Mesenchymal stem cell (in vitro differentiated cells and primary cell): Measurements from ENCODE around the gene MCUB.
A peak's percentile ranks its signal among the peaks of the same experiment; 100 is the strongest.
"Not testable (repeated sequence)": the region's sequence is repeated elsewhere in the genome, so short reads cannot be mapped to it uniquely, and the experiment has no call there.

ENCODE experiments used
- DNase-seq: peaks from one replicate; pipeline ENCODE4 v3.0.0-alpha.2; 2013
- H2AFZ ChIP-seq: one replicate; pipeline ENCODE4 v1.6.1; 2013; ENCODE audit warnings: low read depth, mild to moderate bottlenecking, control low read depth, inconsistent platforms, low read length, moderate library complexity
- H2AK5ac ChIP-seq: 2 replicates; pipeline ENCODE4 v1.6.1; 2013; ENCODE audit warnings: low read length, moderate library complexity, mild to moderate bottlenecking, inconsistent platforms; ENCODE audit not compliant: severe bottlenecking
- H2BK120ac ChIP-seq: one replicate; pipeline ENCODE4 v1.6.1; 2013; ENCODE audit warnings: low read depth, mild to moderate bottlenecking, inconsistent platforms, low read length, moderate library complexity
- H2BK12ac ChIP-seq, 2 experiments: one replicate each; pipeline ENCODE4 v1.6.1; 2013; ENCODE audit warnings: inconsistent platforms in 2 of 2, low read length in 2 of 2, mild to moderate bottlenecking in 2 of 2, moderate library complexity in 2 of 2, control low read depth in 1 of 2
- H2BK15ac ChIP-seq: one replicate; pipeline ENCODE4 v1.6.1; 2013; ENCODE audit warnings: mild to moderate bottlenecking, low read depth, inconsistent platforms; ENCODE audit not compliant: poor library complexity, severe bottlenecking
- H2BK5ac ChIP-seq: 2 replicates; pipeline ENCODE4 v1.6.1; 2013; ENCODE audit warnings: low read depth, mild to moderate bottlenecking, low read length, control low read depth, inconsistent platforms; ENCODE audit not compliant: poor library complexity, severe bottlenecking
- H3K14ac ChIP-seq, 2 experiments: one replicate each; pipeline ENCODE4 v1.6.1; 2013; ENCODE audit warnings: inconsistent platforms in 2 of 2, low read length in 2 of 2, control low read depth in 1 of 2, mild to moderate bottlenecking in 1 of 2, moderate library complexity in 1 of 2
- H3K18ac ChIP-seq, 2 experiments: one replicate each; pipeline ENCODE4 v1.6.1; 2013; ENCODE audit warnings: inconsistent platforms in 2 of 2, low read length in 2 of 2, control low read depth in 1 of 2, low read depth in 1 of 2, mild to moderate bottlenecking in 1 of 2
- H3K23ac ChIP-seq, 2 experiments: one replicate each; pipeline ENCODE4 v1.6.1; 2013; ENCODE audit warnings: inconsistent platforms in 2 of 2, low read length in 2 of 2, mild to moderate bottlenecking in 2 of 2, moderate library complexity in 2 of 2, control low read depth in 1 of 2
- H3K27ac ChIP-seq: 2 replicates; pipeline ENCODE4 v1.5.1; 2013; ENCODE audit warnings: mild to moderate bottlenecking, moderate library complexity, low read length, control low read depth, inconsistent platforms; ENCODE audit not compliant: poor library complexity, severe bottlenecking
- H3K27me3 ChIP-seq, 2 experiments: 2 replicates each; pipeline versions ENCODE4 v1.6.1 to v1.7.0; 2013; ENCODE audit warnings: low read length in 2 of 2, mild to moderate bottlenecking in 2 of 2, moderate library complexity in 2 of 2, control low read depth in 1 of 2, inconsistent platforms in 1 of 2; ENCODE audit not compliant: control insufficient read depth in 1 of 2, insufficient read depth in 1 of 2
- H3K36me3 ChIP-seq, 2 experiments: 2 replicates each; pipeline versions ENCODE4 v1.6.1 to v1.7.0; 2013; ENCODE audit warnings: low read length in 2 of 2, control low read depth in 1 of 2, inconsistent platforms in 1 of 2, low read depth in 1 of 2, mild to moderate bottlenecking in 1 of 2; ENCODE audit not compliant: insufficient read depth in 2 of 2, control insufficient read depth in 1 of 2
- H3K4ac ChIP-seq, 2 experiments: one replicate each; pipeline ENCODE4 v1.6.1; 2013; ENCODE audit warnings: inconsistent platforms in 2 of 2, low read length in 2 of 2, mild to moderate bottlenecking in 2 of 2, moderate library complexity in 2 of 2, control low read depth in 1 of 2, low read depth in 1 of 2
- H3K4me1 ChIP-seq: 2 replicates; pipeline ENCODE4 v1.6.1; 2013; ENCODE audit warnings: low read depth, low read length, control low read depth; ENCODE audit not compliant: control insufficient read depth, insufficient read depth
- H3K4me2 ChIP-seq: 2 replicates; pipeline ENCODE4 v1.6.1; 2013; ENCODE audit warnings: low read length, mild to moderate bottlenecking, inconsistent platforms; ENCODE audit not compliant: poor library complexity, severe bottlenecking
- H3K4me3 ChIP-seq, 2 experiments: 2 replicates each; pipeline versions ENCODE4 v1.5.1 to v1.7.0; 2013; ENCODE audit warnings: low read length in 2 of 2, mild to moderate bottlenecking in 2 of 2, control low read depth in 1 of 2, low read depth in 1 of 2; ENCODE audit not compliant: insufficient read depth in 1 of 2
- H3K79me1 ChIP-seq: replicated peaks from 2 replicates; pipeline ENCODE4 v1.6.1; 2013; ENCODE audit warnings: mild to moderate bottlenecking, control low read depth, low read length, inconsistent platforms; ENCODE audit not compliant: poor library complexity, severe bottlenecking
- H3K9ac ChIP-seq: 2 replicates; pipeline ENCODE4 v1.7.0; 2013; ENCODE audit warnings: mild to moderate bottlenecking, low read length, moderate library complexity
- H3K9me3 ChIP-seq: 2 replicates; pipeline ENCODE4 v1.7.0; 2013; ENCODE audit warnings: mild to moderate bottlenecking, low read length; ENCODE audit not compliant: control insufficient read depth
- H4K8ac ChIP-seq: one replicate; pipeline ENCODE4 v1.6.1; 2013; ENCODE audit warnings: inconsistent platforms, mild to moderate bottlenecking, low read length, moderate library complexity
- H4K91ac ChIP-seq: one replicate; pipeline ENCODE4 v1.6.1; 2013; ENCODE audit warnings: mild to moderate bottlenecking, low read length, inconsistent platforms
- WGBS: methylation state at CpG from one replicate; pipeline ENCODE4 v1.1.7; 2013; ENCODE audit warnings: mixed read lengths; 5-methylcytosine and 5-hydroxymethylcytosine counted together

MCUB gene

GRCh38 chr4:109576462-109576861 lies 16.4 kb downstream of the MCUB start:
- DNase-seq = peak; percentile 77
- no peak overlapping the region for H3K9ac ChIP-seq
- H4K8ac ChIP-seq = no peak overlapping the region
- no peak overlapping the region for H4K91ac ChIP-seq
- H3K18ac ChIP-seq = no peak overlapping the region
- no peak overlapping the region for H2AFZ ChIP-seq
- H3K4ac ChIP-seq = no peak overlapping the region
- H3K79me1 ChIP-seq = peaks cover 10% of the 10 kb centered on the region
- H3K9me3 ChIP-seq = no peaks in the 10 kb centered on the region
- no peak overlapping the region for H2BK120ac ChIP-seq
- H3K4me2 ChIP-seq = no peak overlapping the region
- no peak overlapping the region for H3K14ac ChIP-seq
- no peak overlapping the region for H2AK5ac ChIP-seq
- no peaks in the 10 kb centered on the region for H3K4me1 ChIP-seq
- no peaks in the 10 kb centered on the region for H3K36me3 ChIP-seq
- WGBS = 9% methylated on average over 2 of the region's 2 CpGs
- H2BK12ac ChIP-seq = no peak overlapping the region
- no peaks in the 10 kb centered on the region for H3K27me3 ChIP-seq
- no peak overlapping the region for H3K27ac ChIP-seq
- H3K23ac ChIP-seq = no peak overlapping the region
- H2BK5ac ChIP-seq = no peak overlapping the region
- H3K4me3 ChIP-seq = no peak overlapping the region
- no peak overlapping the region for H2BK15ac ChIP-seq

- no peaks in the 10 kb centered on the region for H3K36me3 ChIP-seq
- H3K9ac ChIP-seq = no peak overlapping the region
- H3K27me3 ChIP-seq = no peaks in the 10 kb centered on the region
- no peak overlapping the region for H3K4me3 ChIP-seq
- no peak overlapping the region for H3K18ac ChIP-seq
- peaks cover 4% of the 10 kb centered on the region for H3K79me1 ChIP-seq
- H4K8ac ChIP-seq = no peak overlapping the region
- H2BK5ac ChIP-seq = no peak overlapping the region
- no peak overlapping the region for H3K23ac ChIP-seq
- no peak overlapping the region for H4K91ac ChIP-seq
- no peak overlapping the region for H2BK15ac ChIP-seq
- H3K14ac ChIP-seq = no peak overlapping the region
- no peak overlapping the region for H3K4me2 ChIP-seq
- H2BK120ac ChIP-seq = no peak overlapping the region
- no peak overlapping the region for H2AFZ ChIP-seq
- peak; percentile 16 for DNase-seq
- WGBS = 70% methylated on average over 3 of the region's 3 CpGs
- no peak overlapping the region for H3K27ac ChIP-seq
- no peak overlapping the region for H2AK5ac ChIP-seq
- no peaks in the 10 kb centered on the region for H3K9me3 ChIP-seq
- H3K4me1 ChIP-seq = no peaks in the 10 kb centered on the region
- no peak overlapping the region for H3K4ac ChIP-seq
- H2BK12ac ChIP-seq = no peak overlapping the region
Measured at GRCh38 chr4:109578846-109579245, 18.8 kb downstream of the MCUB start.

DNA sequence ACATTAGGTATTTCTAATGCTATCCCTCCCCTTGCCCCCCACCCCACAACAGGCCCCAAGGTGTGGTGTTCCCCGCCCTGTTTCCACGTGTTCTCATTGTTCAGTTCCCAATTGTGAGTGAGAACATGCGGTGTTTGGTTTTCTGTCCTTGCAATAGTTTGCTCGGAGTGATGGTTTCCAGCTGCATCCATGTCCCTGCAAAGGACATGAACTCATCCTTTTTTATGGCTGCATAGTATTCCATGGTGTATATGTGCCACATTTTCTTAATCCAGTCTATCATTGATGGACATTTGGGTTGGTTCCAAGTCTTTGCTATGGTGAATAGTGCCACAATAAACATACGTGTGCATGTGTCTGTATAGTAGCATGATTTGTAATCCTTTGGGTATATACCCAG lies 20.0 kb downstream of the MCUB start:
- H3K9ac ChIP-seq, H3K4me3 ChIP-seq, H3K79me1 ChIP-seq, H3K4ac ChIP-seq, H2BK120ac ChIP-seq, H3K9me3 ChIP-seq, H3K18ac ChIP-seq, H2AFZ ChIP-seq, H3K36me3 ChIP-seq, H2BK5ac ChIP-seq, H4K8ac ChIP-seq, H2BK15ac ChIP-seq, H2BK12ac ChIP-seq, H3K4me1 ChIP-seq, H3K14ac ChIP-seq, H3K27ac ChIP-seq, H3K27me3 ChIP-seq, H3K4me2 ChIP-seq, H3K23ac ChIP-seq, H4K91ac ChIP-seq, H2AK5ac ChIP-seq, DNase-seq: not testable (repeated sequence)
- 100% methylated on average over 3 of the region's 5 CpGs for WGBS

GRCh38 chr4:109588176-109588575 lies 28.1 kb downstream of the MCUB start:
- H4K91ac ChIP-seq = no peak overlapping the region
- DNase-seq = no peak

More at GRCh38 chr4:109588176-109588575, 28.1 kb downstream of the MCUB start:
- H3K36me3 ChIP-seq = no peaks in the 10 kb centered on the region
- no peak overlapping the region for H4K8ac ChIP-seq
- no peak overlapping the region for H3K4ac ChIP-seq
- H3K9ac ChIP-seq = no peak overlapping the region
- no peak overlapping the region for H3K4me3 ChIP-seq
- no peak overlapping the region for H2BK5ac ChIP-seq
- no peak overlapping the region for H3K27ac ChIP-seq
- no peak overlapping the region for H3K14ac ChIP-seq
- no peak overlapping the region for H2BK15ac ChIP-seq
- H3K27me3 ChIP-seq = no peaks in the 10 kb centered on the region
- H3K23ac ChIP-seq = no peak overlapping the region
- no peak overlapping the region for H2BK12ac ChIP-seq
- H2AK5ac ChIP-seq = no peak overlapping the region
- no peaks in the 10 kb centered on the region for H3K9me3 ChIP-seq
- H2AFZ ChIP-seq = no peak overlapping the region
- H3K18ac ChIP-seq = no peak overlapping the region
- peaks cover 6% of the 10 kb centered on the region for H3K79me1 ChIP-seq
- no peak overlapping the region for H2BK120ac ChIP-seq
- no peak overlapping the region for H3K4me2 ChIP-seq
- WGBS = 97% methylated on average over 4 of the region's 4 CpGs
- H3K4me1 ChIP-seq = peaks cover 1% of the 10 kb centered on the region
